HepG2 (cell line): ENCODE results near the gene TST. TPM values are rescaled to one million over a fixed set of nuclear protein-coding genes. Genes with fewer than 3 reads are reported as not detected.

Experiments
- ATAC-seq: fragments of 200-7000 bp; cut with Tn5 transposase; 3 replicates; pipeline ENCODE4 v1.9.1; 2020; ENCODE audit warnings: mild to moderate bottlenecking, moderate library complexity
- BruUV-seq: library from RNA; stranded (reverse); fragments of 400-500 nt; replicated peaks from 2 replicates; lab custom pipeline; 2021; lab: Mats Ljungman, UMichigan
- CTCF ChIA-PET: fragments of 300-600 bp; formaldehyde crosslinking; extraction: SDS; loops from one replicate; lab custom pipeline; 2021; ENCODE audit warnings: low total read pairs, inconsistent platforms, low intra/inter-chr PET ratio; lab: Yijun Ruan, JAX
- POLR2A ChIA-PET: fragments of 350-600 bp; sonication (Branson Sonifier 250); formaldehyde crosslinking; loops from one replicate; lab custom pipeline; 2020; ENCODE audit warnings: antibody characterized with exemption, inconsistent platforms; lab: Yijun Ruan, JAX
- DNase-seq: peaks from one replicate; pipeline ENCODE4 v3.0.0-alpha.2; 2015; ENCODE audit warnings: low spot score
- FAIRE-seq: peaks from 3 replicates; lab custom pipeline; 2011; peaks lifted over from hg19 to GRCh38; lab: Jason Lieb, UNC
- H2AFZ ChIP-seq: one replicate; pipeline ENCODE4 v1.6.1; 2011; ENCODE audit warnings: low read length, inconsistent platforms
- H3K27ac ChIP-seq: fragments of 300-600 bp; 3 replicates; pipeline ENCODE4 v1.8.0; 2011; ENCODE audit warnings: mixed run types, mild to moderate bottlenecking, mixed read lengths, low read length, inconsistent platforms; ENCODE audit not compliant: insufficient read depth; ENCODE audit errors: extremely low read length
- H3K27me3 ChIP-seq, 2 experiments: fragments of 200-600 bp in 1 of 2; 2 replicates in 1 of 2; 3 replicates in 1 of 2; pipeline versions ENCODE4 v1.6.0 to v1.8.0; 2011; ENCODE audit warnings: low read length in 2 of 2, mild to moderate bottlenecking in 2 of 2, moderate library complexity in 2 of 2, inconsistent platforms in 1 of 2; ENCODE audit not compliant: insufficient read depth in 2 of 2, control insufficient read depth in 1 of 2
- H3K36me3 ChIP-seq, 2 experiments: fragments of 200-600 bp in 1 of 2; replicated peaks in 1 of 2; 2 replicates in 1 of 2; 3 replicates in 1 of 2; pipeline versions ENCODE4 v1.5.1 to v1.8.0; 2011; ENCODE audit warnings: low read length in 2 of 2, inconsistent platforms in 1 of 2; ENCODE audit not compliant: insufficient read depth in 2 of 2, control insufficient read depth in 1 of 2
- H3K4me1 ChIP-seq: 2 replicates; pipeline ENCODE4 v1.5.1; 2012; ENCODE audit warnings: low read length, inconsistent platforms; ENCODE audit not compliant: insufficient read depth
- H3K4me2 ChIP-seq: 2 replicates; pipeline ENCODE4 v1.6.0; 2011; ENCODE audit warnings: low read depth, low read length, inconsistent platforms
- H3K4me3 ChIP-seq, 3 experiments: fragments of 200-600 bp in 1 of 3; sonication (generic), shearing (Covaris generic) in 1 of 3; replicated peaks in 1 of 3; 2 replicates each; pipeline ENCODE4 v1.5.1; 2011 to 2016; ENCODE audit warnings: low read length in 3 of 3, inconsistent platforms in 2 of 3, low read depth in 2 of 3, mild to moderate bottlenecking in 2 of 3, control low read depth in 1 of 3, mixed read lengths in 1 of 3; ENCODE audit not compliant: insufficient read depth in 1 of 3
- H3K79me2 ChIP-seq: one replicate; pipeline ENCODE4 v1.6.1; 2011; ENCODE audit warnings: low read length, inconsistent platforms; ENCODE audit not compliant: insufficient read depth
- H3K9ac ChIP-seq: 2 replicates; pipeline ENCODE4 v1.6.0; 2011; ENCODE audit warnings: mild to moderate bottlenecking, low read depth, low read length, inconsistent platforms; ENCODE audit not compliant: insufficient read depth
- H3K9me3 ChIP-seq: 2 replicates; pipeline ENCODE4 v1.5.1; 2012; ENCODE audit warnings: mild to moderate bottlenecking, low read length
- H4K20me1 ChIP-seq: 2 replicates; pipeline ENCODE4 v1.6.0; 2011; ENCODE audit warnings: inconsistent platforms, mild to moderate bottlenecking, low read length, moderate library complexity; ENCODE audit not compliant: insufficient read depth
- SMC3 ChIP-seq: IDR thresholded peaks from 2 replicates; pipeline ENCODE4 v1.6.1; 2011; ENCODE audit warnings: low read length, improper control_type of control experiment
- STAG1 ChIP-seq: sonication (generic); formaldehyde crosslinking; IDR thresholded peaks from 2 replicates; pipeline ENCODE4 v1.4.0; 2020; ENCODE audit warnings: missing genetic modification reagents
- ZNF260 ChIP-seq: sonication (generic); formaldehyde crosslinking; IDR thresholded peaks from 2 replicates; pipeline ENCODE4 v1.4.0; 2020; ENCODE audit warnings: missing genetic modification reagents, low read depth, mild to moderate bottlenecking, borderline replicate concordance
- WGBS: methylation state at CpG from one replicate; pipeline ENCODE4 v1.1.6; 2017; ENCODE audit warnings: low lambda C conversion rate; 5-methylcytosine and 5-hydroxymethylcytosine counted together
- in situ Hi-C: cut with HindIII; loops from 2 replicates; pipeline ENCODE4 v1.10.0; 2017; ENCODE audit warnings: low pct_unique_long_range_greater_than_20kb; ENCODE audit not compliant: extremely low pct_ligation_motif_present
- intact Hi-C: fragments of 100-400 bp; cut with micrococcal nuclease; formaldehyde crosslinking; loops from one replicate; pipeline ENCODE4 v1.10.0; 2022; ENCODE audit not compliant: unreplicated experiment
- polyA plus RNA-seq, 8 experiments: library from polyadenylated mRNA; depleted of rRNA in 3 of 8; stranded (reverse) in 7 of 8; unstranded in 1 of 8; fragments of >200 nt; fragmentation: Illumina TruSeq in 4 of 8; extraction: Trizol in 4 of 8; gene quantifications; 2 replicates each; pipeline versions ENCODE4 v1.2.1 to v1.2.3, GENCODE V29; 2011 to 2016; ENCODE audit warnings: low read depth in 4 of 8, missing spikeins in 1 of 8, mixed read lengths in 1 of 8; ENCODE audit not compliant: insufficient read depth in 1 of 8
- total RNA-seq, 5 experiments: library from RNA; depleted of rRNA; stranded (reverse); fragments of >200 nt; fragmentation: Illumina TruSeq; extraction: Trizol; gene quantifications; 2 replicates each; pipeline ENCODE4 v1.2.3, GENCODE V29; 2016; ENCODE audit warnings: low read depth in 1 of 5
- TF ChIP-seq, protein P1 (sequence below): sonication (generic); formaldehyde crosslinking; IDR thresholded peaks from 2 replicates; pipeline ENCODE4 v1.4.0; 2020; ENCODE audit warnings: missing genetic modification reagents, mild to moderate bottlenecking, borderline replicate concordance
- TF ChIP-seq, protein P2 (sequence below): sonication (generic); formaldehyde crosslinking; IDR thresholded peaks from 2 replicates; pipeline ENCODE4 v1.8.1; 2023; ENCODE audit warnings: mild to moderate bottlenecking, inconsistent platforms, moderate library complexity, missing genetic modification reagents, borderline replicate concordance
- TF ChIP-seq, protein P3 (sequence below): sonication (generic); formaldehyde crosslinking; IDR thresholded peaks from 2 replicates; pipeline ENCODE4 v1.5.0; 2020; ENCODE audit warnings: mild to moderate bottlenecking, missing genetic modification reagents, moderate library complexity

TST gene
- total and polyA plus RNA-seq, 2 of the 13 experiments (the other 11 are each of a cell fraction or from before 2014, with no cell fraction given) = 44.6 to 63.6 TPM

DNA sequence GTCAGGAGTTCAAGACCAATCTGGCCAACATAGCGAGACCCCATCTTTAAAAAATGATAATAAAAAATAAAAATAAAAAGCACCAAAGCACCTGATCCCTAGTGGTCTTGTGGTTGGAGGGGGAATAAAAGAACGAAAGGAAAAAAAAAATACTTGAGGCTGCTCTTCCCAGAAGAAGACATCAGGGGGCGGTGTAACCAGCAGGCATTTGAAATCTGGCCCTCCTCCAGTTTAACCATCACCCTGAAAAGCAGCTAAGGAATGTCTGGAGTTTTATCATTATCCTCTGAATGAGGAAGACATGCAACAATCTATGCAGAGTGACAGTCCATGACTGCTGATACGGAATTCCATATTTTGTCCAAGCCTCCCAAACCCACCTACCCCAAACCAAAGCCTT, 26.7 kb upstream of the TST start:
- in situ Hi-C loops (no loop called here), intact Hi-C loops (loop anchor here (2.0 kb wide), 1 partner anchor 15 kb away; no protein-coding TSS in a partner anchor)
- Histone ChIP-seq H2AFZ (no peak overlapping the region), H3K79me2 (no peaks in the 10 kb centered on the region), H4K20me1 (no peaks in the 10 kb centered on the region), H3K4me2 (no peak overlapping the region), H3K4me1 (peaks cover 72% of the 10 kb centered on the region), H3K27me3 (peaks cover 0 to 12% of the 10 kb centered on the region in 2 experiments; a peak in 2 of 5 replicates)
- no TSS peak for BruUV-seq
- no peak for ATAC-seq
- DNase-seq = no peak
- CTCF ChIA-PET = interaction anchor here (1.7 kb wide), 1 partner anchor 31 kb away, joined by 4 read pairs; no protein-coding TSS in a partner anchor
- TF ChIP-seq STAG1 (CRISPR knock-in tag) (peak; percentile 36), SMC3 (0 out of 2 replicates have a peak, but pooled peaks have one; percentile 16), ZNF260 (no peak)
- TF ChIP-seq, protein P1, sequence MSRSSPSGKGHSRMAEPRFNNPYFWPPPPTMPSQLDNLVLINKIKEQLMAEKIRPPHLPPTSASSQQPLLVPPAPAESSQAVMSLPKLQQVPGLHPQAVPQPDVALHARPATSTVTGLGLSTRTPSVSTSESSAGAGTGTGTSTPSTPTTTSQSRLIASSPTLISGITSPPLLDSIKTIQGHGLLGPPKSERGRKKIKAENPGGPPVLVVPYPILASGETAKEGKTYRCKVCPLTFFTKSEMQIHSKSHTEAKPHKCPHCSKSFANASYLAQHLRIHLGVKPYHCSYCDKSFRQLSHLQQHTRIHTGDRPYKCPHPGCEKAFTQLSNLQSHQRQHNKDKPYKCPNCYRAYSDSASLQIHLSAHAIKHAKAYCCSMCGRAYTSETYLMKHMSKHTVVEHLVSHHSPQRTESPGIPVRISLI (CRISPR knock-in tag) = peak; percentile 38; the same call in 1 of the 2 replicates
- TF ChIP-seq, protein P2, sequence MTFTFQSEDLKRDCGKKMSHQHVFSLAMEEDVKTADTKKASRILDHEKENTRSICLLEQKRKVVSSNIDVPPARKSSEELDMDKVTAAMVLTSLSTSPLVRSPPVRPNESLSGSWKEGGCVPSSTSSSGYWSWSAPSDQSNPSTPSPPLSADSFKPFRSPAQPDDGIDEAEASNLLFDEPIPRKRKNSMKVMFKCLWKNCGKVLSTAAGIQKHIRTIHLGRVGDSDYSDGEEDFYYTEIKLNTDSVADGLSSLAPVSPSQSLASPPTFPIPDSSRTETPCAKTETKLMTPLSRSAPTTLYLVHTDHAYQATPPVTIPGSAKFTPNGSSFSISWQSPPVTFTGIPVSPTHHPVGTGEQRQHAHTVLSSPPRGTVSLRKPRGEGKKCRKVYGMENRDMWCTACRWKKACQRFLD (CRISPR knock-in tag) = no peak
- TF ChIP-seq, protein P3, sequence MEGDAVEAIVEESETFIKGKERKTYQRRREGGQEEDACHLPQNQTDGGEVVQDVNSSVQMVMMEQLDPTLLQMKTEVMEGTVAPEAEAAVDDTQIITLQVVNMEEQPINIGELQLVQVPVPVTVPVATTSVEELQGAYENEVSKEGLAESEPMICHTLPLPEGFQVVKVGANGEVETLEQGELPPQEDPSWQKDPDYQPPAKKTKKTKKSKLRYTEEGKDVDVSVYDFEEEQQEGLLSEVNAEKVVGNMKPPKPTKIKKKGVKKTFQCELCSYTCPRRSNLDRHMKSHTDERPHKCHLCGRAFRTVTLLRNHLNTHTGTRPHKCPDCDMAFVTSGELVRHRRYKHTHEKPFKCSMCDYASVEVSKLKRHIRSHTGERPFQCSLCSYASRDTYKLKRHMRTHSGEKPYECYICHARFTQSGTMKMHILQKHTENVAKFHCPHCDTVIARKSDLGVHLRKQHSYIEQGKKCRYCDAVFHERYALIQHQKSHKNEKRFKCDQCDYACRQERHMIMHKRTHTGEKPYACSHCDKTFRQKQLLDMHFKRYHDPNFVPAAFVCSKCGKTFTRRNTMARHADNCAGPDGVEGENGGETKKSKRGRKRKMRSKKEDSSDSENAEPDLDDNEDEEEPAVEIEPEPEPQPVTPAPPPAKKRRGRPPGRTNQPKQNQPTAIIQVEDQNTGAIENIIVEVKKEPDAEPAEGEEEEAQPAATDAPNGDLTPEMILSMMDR (CRISPR knock-in tag) = peak; percentile 43
- TF ChIP-seq, all 625 proteins: peak for 4
- 8% methylated on average over 4 of the region's 4 CpGs for WGBS
- Histone ChIP-seq H3K36me3 (no peaks in the 10 kb centered on the region), H3K27ac (no peak overlapping the region), H3K9me3 (no peaks in the 10 kb centered on the region), H3K4me3 (no peak overlapping the region), H3K9ac (no peak overlapping the region)
- no peak for FAIRE-seq
- POLR2A ChIA-PET = interaction anchor here (5.0 to 7.9 kb wide), 3 partner anchors 14 to 31 kb away, joined by 37 to 227 read pairs (median 141); partner anchors contain the start of genes MPST and TST
